ENCODE measurements around the gene RBM18. TPM values are rescaled to one million over a fixed set of nuclear protein-coding genes. Genes with fewer than 3 reads are reported as not detected.

Gene RBM18
- total RNA-seq, 1 experiment from 2014 or later, result 32.5 TPM

DNA sequence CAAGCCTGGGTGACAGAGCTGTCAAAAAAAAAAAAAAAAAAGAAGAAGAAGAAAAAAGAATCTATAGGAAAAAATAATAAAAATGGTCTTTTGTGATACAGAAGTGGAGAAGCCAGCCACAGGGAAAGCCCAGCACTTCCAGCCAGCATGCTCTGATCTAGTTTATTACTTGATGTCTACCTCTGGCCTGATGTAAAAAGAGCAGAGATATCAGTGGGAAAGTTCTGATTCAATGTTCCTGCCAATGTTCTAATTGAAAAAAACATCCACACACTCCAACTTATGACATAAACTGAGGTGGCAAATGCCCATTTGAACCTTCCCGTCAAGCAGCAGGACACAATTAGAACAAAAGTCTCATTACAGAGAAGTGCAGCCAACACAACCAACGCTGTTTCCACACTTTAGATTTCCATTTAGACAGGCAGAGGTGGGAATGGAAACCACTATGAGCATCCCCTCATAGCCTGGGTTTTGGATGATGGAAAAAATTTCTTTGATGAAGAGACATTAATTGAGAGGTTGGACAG, 5.7 kb downstream of the RBM18 start:
- no peak for ATAC-seq
- no peak overlapping the region for H3K27ac ChIP-seq (ENCODE audit: low read depth, low read length)
- no TSS peak for BruUV-seq (replicated peaks)
- ChIA-PET POLR2A (no interaction called here), CTCF (no interaction called here), RAD21 (ENCODE audit: low non-redundant PET in 1 of 2, low total read pairs in 2 of 2, uncharacterized antibody in 2 of 2, unreplicated experiment in 2 of 2) (no interaction called here)
- H3K4me2 ChIP-seq (ENCODE audit: low read length), result no peak overlapping the region
- H3K4me1 ChIP-seq (ENCODE audit: control insufficient read depth in 1 of 2, insufficient read depth in 2 of 2, low read length in 2 of 2), result peaks cover 6 to 12% of the 10 kb centered on the region in 2 experiments
- TF ChIP-seq EZH2 (IDR thresholded peaks at IDR 0.05) (no peak), EZH2phosphoT487 (IDR thresholded peaks at IDR 0.05; ENCODE audit: borderline replicate concordance) (no peak), YY1 (IDR thresholded peaks at IDR 0.05; ENCODE audit: extremely low read depth, insufficient replicate concordance, low read depth, low read length) (no peak), RAD21 (IDR thresholded peaks at IDR 0.05; ENCODE audit: low read depth) (no peak), CTCF (IDR thresholded peaks at IDR 0.05 in 2 of 3, conservative IDR thresholded peaks at IDR 0.05 in 1 of 3; ENCODE audit: borderline replicate concordance in 1 of 3, insufficient read depth in 1 of 3, low read depth in 2 of 3, low read length in 2 of 3) (no peak), JUND (IDR thresholded peaks at IDR 0.05) (no peak), POLR2AphosphoS5 (IDR thresholded peaks at IDR 0.05; ENCODE audit: low read depth, low read length) (no peak), CBX3 (IDR thresholded peaks at IDR 0.05; ENCODE audit: low read depth) (no peak), POLR2A (IDR thresholded peaks at IDR 0.05; ENCODE audit: borderline replicate concordance, extremely low read depth, insufficient read depth, insufficient read length) (no peak), EGR1 (IDR thresholded peaks at IDR 0.05; ENCODE audit: low read depth) (no peak), ZNF274 (IDR thresholded peaks at IDR 0.05; ENCODE audit: low read depth, low read length) (no peak), SIN3A (IDR thresholded peaks at IDR 0.05; ENCODE audit: low read depth) (no peak), FOSL1 (IDR thresholded peaks at IDR 0.05; ENCODE audit: low read depth) (no peak)
- TF ChIP-seq, protein P1, sequence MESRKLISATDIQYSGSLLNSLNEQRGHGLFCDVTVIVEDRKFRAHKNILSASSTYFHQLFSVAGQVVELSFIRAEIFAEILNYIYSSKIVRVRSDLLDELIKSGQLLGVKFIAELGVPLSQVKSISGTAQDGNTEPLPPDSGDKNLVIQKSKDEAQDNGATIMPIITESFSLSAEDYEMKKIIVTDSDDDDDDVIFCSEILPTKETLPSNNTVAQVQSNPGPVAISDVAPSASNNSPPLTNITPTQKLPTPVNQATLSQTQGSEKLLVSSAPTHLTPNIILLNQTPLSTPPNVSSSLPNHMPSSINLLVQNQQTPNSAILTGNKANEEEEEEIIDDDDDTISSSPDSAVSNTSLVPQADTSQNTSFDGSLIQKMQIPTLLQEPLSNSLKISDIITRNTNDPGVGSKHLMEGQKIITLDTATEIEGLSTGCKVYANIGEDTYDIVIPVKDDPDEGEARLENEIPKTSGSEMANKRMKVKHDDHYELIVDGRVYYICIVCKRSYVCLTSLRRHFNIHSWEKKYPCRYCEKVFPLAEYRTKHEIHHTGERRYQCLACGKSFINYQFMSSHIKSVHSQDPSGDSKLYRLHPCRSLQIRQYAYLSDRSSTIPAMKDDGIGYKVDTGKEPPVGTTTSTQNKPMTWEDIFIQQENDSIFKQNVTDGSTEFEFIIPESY (IDR thresholded peaks at IDR 0.05; ENCODE audit: extremely low read depth, insufficient replicate concordance, low read length), result no peak
- no peaks in the 10 kb centered on the region for H3K9me3 ChIP-seq (ENCODE audit: control insufficient read depth in 1 of 2, insufficient read depth in 1 of 2, low read depth in 1 of 2, low read length in 2 of 2)
- intact Hi-C loops (cut with micrococcal nuclease), result no loop called here
- H3K27me3 ChIP-seq (ENCODE audit: insufficient read depth, low read length), result no peaks in the 10 kb centered on the region
- no peak overlapping the region for H3K4me3 ChIP-seq (replicated peaks in 1 of 2; ENCODE audit: low read depth in 1 of 2, low read length in 2 of 2)
- peaks cover 12 to 26% of the 10 kb centered on the region in 2 experiments; a peak in 3 of 4 replicates for H3K36me3 ChIP-seq (ENCODE audit: control insufficient read depth in 1 of 2, insufficient read depth in 2 of 2, low read length in 2 of 2)
- H3K9me2 ChIP-seq (ENCODE audit: insufficient read depth), result no peaks in the 10 kb centered on the region
- H3K79me2 ChIP-seq (ENCODE audit: insufficient read depth, low read length), result peaks cover 73% of the 10 kb centered on the region
- no peaks in the 10 kb centered on the region for H4K20me1 ChIP-seq (ENCODE audit: insufficient read depth)
- no peak overlapping the region for H3K9ac ChIP-seq (ENCODE audit: low read length)
- no peak for DNase-seq (ENCODE audit: low read depth, low spot score)
- no peak overlapping the region for H2AFZ ChIP-seq (ENCODE audit: low read depth, low read length, poor library complexity, severe bottlenecking)

Measured in HCT116 (cell line).